GM21619 (cell line): Measurements from ENCODE around the gene MMP28.

ENCODE experiments used
- ATAC-seq: cut with Tn5 transposase; IDR thresholded peaks from one replicate; pipeline ENCODE4 v1.9.1; 2021; ENCODE audit not compliant: unreplicated experiment

MMP28 gene

GRCh38 chr17:35795007-35795870 is at the start of gene MMP28:
MMP28 (minus strand) TSS chr17:35795641; CDS start chr17:35795377, 264 bp downstream.
- no peak for ATAC-seq

GRCh38 chr17:35844547-35844946 is 49.1 kb upstream of the MMP28 start:
- ATAC-seq, result no peak

GRCh38 chr17:35843698-35844097 is 48.3 kb upstream of the MMP28 start:
- ATAC-seq, result no peak

- no peak for ATAC-seq
Observed at GRCh38 chr17:35842239-35842638, 46.8 kb upstream of the MMP28 start.

GRCh38 chr17:35841505-35841904 is 46.1 kb upstream of the MMP28 start:
- no peak for ATAC-seq

- no peak for ATAC-seq
Observed at GRCh38 chr17:35841101-35841500, 45.7 kb upstream of the MMP28 start.

GRCh38 chr17:35825206-35825605 is 29.8 kb upstream of the MMP28 start:
- ATAC-seq, result no peak

- ATAC-seq, result no peak
Observed at GRCh38 chr17:35821308-35821707, 25.9 kb upstream of the MMP28 start.

GRCh38 chr17:35819455-35819854 is 24.0 kb upstream of the MMP28 start:
- ATAC-seq, result no peak

- no peak for ATAC-seq
Observed at GRCh38 chr17:35817196-35817595, 21.8 kb upstream of the MMP28 start.

GRCh38 chr17:35816723-35817122 is 21.3 kb upstream of the MMP28 start:
- ATAC-seq, result no peak

GRCh38 chr17:35812456-35812855 is 17.0 kb upstream of the MMP28 start:
- no peak for ATAC-seq

- ATAC-seq, result no peak
Observed at GRCh38 chr17:35811759-35812158, 16.3 kb upstream of the MMP28 start.

GRCh38 chr17:35809855-35810461 is 14.5 kb upstream of the MMP28 start:
- ATAC-seq, result no peak

- ATAC-seq, result peak; percentile 90
Observed at GRCh38 chr17:35808962-35809854, 13.8 kb upstream of the MMP28 start, which contains the start of gene TAF15. TAF15 (plus strand) TSS chr17:35809484; CDS start chr17:35809570, 86 bp downstream.

- no peak for ATAC-seq
Observed at GRCh38 chr17:35808240-35808961, 13.0 kb upstream of the MMP28 start.

- no peak for ATAC-seq
Observed at GRCh38 chr17:35807371-35808144, 12.1 kb upstream of the MMP28 start.

- ATAC-seq, result no peak
Observed at GRCh38 chr17:35804658-35805192, 9.3 kb upstream of the MMP28 start.

- ATAC-seq, result no peak
Observed at GRCh38 chr17:35801583-35802224, 6.3 kb upstream of the MMP28 start.
